Activated CD8-positive, alpha-beta memory T cell treated with anti-CD3 and anti-CD28 coated beads, Interleukin-2, amount 50 U/mL, for 24 hours (primary cell): Measurements from ENCODE around the gene APPL2.
"Not testable (repeated sequence)": the region's sequence is repeated elsewhere in the genome, so short reads cannot be mapped to it uniquely, and the experiment has no call there.

ENCODE experiments used
- DNase-seq: peaks from one replicate; pipeline ENCODE4 v3.0.0-alpha.2; 2020; ENCODE audit errors: extremely low read depth

The APPL2 gene

DNA sequence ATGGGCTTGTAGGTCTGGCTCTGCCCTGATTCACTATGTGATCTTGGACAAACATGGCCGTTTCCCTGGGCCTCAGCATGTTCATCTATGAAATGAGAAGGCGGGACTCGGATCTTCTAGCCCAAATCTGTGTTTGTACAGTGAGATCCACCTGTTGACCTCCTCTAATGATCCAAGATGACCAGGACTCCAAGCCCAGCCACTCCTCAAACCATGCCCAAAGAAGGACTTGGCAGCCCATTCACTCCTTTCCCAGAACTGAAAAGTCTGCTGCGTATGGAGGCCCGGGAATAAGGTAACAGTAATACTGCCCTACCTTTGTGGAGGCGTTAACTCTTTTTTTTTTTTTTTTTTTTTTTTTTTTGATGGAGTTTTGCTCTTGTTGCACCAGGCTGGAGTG lies 39.9 kb downstream of the APPL2 start:
- DNase-seq = no peak

DNA sequence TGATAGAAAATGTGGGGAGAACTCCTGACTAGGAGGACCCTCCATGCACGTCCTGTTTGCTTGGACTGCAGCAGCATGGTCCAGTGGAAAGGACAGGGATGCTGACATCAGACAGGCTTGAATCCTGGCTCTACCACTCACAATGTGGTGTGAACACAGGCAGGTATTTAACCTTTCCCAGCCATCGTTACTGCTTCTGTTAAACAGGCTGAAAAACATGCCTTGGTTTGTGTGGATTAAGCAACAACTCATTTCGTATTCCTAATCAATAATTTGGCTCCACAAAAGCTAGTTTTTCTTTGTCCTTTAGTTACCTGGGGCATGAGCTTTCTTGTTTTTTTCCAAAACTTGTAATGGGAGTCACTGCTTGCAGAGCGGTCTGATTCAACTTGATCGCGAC lies 41.0 kb downstream of the APPL2 start:
- no peak for DNase-seq

DNA sequence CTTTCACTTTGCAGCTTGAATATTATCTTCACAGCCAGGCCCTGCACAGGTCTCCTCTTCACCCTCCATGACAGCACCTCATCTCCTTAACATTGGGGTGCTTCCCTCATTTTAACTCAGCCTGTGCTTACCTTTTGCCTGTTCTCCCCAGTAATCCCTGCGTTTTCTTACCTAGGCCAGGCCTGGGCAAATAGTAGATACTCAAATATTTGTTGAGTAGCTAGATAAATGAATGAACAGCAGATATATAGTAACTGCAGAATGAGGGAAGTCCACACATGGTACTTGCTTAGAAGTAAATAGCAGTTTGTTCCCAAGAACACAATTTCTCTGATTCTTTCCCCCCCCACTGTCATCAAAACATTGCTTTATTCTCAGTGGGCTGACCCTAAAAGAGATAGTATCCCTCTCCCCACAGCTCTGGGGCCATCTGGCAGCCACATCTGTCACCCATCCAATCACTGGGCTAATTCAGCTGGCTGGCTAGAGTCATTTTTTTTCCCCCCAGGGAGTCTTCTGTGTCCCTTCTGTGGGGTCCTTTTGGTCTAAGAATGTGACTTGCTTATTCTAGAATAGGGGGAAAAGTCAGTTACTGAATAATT lies 43.2 kb downstream of the APPL2 start:
- DNase-seq = no peak

DNA sequence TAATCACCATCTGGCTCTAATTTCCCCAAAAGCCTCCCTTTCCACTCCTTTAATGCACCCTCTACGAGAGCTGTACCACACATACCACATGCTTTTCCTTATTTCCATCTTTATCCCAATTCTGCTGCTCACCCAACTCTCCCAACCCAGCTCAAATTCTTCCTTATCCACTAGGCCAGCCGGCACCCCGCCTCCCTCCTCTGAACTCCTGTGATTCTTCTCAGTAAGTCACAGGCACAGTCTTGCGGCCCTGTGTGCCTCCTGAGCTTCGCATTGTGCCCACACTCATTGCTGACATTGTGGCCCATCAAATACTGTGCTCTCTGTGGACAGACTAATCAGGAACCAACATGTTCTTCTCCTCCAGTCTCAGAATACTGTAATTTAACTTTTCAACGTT lies 45.4 kb downstream of the APPL2 start:
- DNase-seq = no peak

DNA sequence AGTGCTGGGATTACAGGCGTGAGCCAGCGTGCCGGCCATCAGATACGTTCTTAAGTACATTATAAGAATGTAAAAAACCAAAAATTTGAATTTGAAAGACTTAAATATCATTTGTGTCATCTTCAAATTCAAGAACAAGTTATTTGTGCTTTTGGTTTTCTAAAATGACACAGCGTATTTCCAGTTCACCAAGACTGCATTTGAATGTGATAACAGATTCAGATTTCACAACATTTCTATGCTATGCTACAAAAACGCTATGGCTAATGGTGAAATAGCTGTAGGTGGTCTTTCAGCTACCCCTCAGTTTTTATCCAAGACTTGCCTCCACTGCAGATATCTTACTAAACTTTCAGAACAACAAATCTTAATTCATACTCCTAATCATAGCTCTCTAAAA lies 46.7 kb downstream of the APPL2 start:
- no peak for DNase-seq

DNA sequence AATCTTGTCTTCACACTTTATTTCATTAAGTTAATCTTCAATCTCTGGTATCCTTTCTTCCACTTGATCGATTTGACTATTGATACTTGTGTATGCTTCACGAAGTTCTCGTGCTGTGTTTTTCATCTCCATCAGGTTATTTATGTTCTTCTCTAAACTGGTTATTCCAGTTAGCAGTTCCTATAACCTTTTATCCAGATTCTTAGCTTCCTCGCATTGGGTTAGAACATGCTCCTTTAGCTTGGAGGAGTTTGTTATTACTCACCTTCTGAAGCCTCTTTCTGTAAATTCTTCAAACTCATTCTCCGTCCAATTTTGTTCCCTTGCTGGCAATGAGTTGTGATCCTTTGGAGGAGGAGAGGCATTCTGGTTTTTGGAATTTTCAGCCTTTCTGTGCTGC lies 52.0 kb downstream of the APPL2 start:
- DNase-seq = not testable (repeated sequence)

DNA sequence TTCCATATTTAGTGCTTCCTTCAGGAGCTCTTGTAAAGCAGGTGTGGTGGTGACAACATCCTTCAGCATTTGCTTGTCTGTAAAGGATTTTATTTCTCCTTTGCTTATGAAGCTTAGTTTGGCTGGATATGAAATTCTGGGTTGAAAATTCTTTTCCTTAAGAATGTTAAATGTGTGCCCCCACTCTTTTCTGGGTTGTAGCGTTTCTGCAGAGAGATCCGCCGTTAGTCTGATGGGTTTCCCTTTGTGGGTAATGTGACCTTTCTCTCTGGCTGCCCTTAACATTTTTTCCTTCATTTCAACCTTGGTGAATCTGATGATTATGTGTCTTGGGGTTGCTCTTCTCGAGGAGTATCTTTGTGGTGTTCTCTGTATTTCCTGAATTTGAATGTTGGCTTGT lies 52.6 kb downstream of the APPL2 start:
- DNase-seq = not testable (repeated sequence)

DNA sequence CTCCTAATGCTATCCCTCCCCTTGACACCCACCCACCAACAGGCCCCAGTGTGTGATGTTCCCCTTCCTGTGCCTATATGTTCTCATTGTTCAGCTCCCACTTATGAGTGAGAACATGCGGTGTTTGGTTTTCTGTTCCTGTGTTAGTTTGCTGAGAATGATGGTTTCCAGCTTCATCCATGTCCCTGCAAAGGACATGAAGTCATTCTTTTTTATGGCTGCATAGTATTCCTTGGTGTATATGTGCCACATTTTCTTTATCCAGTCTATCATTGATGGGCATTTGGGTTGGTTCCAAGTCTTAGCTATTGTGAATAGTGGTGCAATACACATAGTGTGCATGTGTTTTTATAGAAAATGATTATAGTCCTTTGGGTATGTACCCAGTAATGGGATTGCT lies 56.9 kb downstream of the APPL2 start:
- not testable (repeated sequence) for DNase-seq

DNA sequence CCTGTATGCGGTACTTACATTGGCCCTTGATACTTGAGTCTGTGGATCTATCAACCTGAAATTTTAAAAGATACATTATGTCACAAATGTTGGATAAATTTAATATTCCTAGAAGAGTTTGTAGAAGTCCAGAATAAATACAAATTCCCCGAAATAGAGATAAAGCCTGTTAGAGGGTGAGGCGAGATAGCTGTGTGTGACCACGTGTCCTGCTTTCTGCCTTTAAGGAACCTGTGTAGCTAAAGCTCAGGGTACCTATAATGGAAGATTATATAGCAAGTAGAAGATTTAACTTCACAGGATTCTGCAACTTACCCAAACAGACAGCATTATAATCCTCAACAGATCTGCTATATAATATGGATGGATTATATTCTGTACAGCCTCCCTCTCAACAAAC lies 58.8 kb downstream of the APPL2 start:
- no peak for DNase-seq

DNA sequence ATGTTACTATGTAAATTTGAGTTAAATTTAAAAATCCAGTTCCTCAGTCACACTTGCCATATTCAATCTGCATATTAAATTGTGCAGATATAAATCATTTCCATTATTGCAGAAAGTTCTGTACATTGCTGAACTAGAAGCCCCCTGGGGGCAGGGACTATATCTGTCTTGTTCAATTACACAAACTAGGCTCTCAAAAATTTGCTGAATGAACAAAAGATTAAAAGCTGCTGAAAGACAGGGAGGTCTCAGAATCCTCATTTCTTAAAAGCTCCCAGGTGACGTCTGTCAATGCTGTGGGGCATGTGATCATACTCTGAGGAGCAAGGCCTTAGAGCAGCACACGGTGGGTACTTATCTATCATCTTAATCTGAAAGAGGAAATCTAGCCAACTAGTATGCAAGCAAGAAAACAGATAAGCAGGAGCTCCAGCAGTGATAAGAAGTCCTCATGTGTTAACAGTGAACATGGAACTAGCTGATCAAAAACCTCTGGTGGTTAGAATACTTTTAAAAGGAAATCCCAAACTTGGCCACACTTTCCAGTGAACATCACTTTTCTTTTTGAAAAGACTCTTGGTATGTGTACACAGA lies 60.5 kb downstream of the APPL2 start:
- DNase-seq = no peak

DNA sequence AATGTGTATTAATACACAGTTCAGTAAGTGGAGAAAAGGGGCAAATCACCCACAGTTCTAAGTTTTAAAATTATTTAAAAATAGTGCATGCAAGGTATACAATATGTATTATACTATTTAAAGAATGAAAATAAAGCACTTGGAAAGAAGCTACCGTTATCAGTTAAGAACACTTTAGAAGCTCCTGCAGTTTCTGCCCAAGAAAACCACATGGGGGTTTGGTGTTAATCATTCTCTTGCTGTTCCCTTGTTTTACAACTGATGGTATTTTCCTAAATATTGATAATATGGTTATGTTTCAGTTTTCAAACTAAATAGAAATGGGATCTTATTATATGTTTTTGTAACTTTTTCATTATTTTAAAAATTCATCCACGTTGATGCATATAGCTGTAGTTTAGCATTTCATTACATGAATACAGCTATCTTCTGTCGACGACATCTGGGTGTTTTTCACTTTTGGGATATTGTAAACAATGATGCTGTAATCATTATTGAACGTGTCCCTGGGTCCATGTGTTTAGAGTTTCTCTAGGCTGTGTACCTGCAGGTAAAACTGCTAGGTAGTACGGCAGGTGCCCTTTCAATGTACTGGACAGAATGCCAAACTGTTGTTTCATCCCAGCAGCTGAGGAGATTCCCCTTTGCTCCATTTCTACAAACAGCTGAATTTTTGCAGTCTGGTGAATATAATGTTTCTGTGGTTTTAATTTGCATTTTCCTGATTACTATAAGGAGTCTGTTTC lies 64.1 kb downstream of the APPL2 start:
- no peak for DNase-seq

DNA sequence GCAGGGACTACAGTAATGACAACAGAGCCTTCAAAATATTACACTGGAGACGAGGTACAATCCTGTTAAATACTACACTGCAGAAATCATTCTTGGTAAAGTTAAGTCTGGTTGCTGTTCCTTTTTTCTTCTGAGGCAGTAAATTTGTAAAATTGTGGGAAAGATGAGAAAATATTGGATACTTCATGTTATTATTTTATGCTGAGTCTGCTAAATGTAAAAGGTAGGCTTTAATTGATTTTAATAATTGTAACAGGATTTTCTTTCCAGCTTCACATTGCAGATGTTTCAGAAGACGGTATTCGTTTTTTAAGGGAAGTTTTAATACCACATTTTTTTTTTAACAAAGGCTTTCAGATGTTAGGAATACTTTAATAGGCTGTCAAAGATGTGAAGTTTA lies 65.8 kb downstream of the APPL2 start:
- DNase-seq = no peak

DNA sequence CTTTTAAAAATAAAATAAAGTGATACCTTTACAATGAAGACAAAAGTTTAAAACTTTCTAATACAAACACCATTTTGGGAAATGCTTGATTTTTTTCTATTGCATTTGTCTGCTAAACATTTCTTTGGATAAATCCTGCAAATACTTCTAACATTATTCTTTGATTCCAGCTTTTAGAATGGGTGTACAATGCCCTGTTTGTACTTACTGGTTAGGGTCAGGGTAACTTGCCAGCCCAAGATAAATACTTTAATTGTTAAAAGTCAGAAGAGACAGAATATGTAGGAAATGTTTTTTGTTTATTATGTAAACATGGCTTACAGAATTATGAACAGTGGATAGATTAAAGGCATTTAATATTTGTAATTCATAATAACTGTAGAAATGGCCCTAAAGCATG lies 68.0 kb downstream of the APPL2 start:
- no peak for DNase-seq

DNA sequence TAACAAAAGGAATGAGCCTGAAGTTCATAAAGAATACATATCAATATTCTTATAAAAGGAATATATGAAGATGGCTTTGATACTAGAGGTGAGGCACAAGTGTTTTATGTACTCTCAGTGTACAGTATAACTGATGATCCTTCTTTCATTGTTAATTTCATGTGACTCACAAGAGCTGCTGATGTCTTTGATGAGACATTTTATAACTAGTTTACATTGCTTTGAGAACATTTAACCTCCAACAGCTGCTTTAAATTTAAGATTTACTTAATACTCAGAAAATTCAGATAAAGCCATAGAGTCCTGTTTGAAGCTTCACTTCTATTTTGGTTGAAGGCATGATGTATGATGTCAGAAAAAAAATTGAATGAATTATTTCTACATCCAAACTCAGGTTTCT lies 68.6 kb downstream of the APPL2 start:
- no peak for DNase-seq

DNA sequence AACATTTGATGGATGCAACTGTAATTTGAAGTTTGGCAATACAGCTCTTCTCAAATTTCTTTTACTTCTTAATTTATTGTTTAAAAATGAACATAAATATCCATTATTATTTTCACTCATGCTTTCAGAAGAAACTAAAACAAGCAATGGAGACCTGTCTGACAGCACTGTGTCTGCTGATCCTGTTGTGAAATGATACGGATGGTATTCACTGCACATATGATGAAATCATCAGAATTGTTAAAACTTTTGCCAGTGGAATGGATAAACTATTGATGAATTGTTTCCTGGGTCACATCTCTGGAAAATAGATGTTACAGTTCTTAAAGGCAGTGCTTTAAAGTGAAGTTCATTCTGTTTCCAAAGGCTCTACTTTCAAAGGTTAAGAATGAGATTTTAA lies 69.2 kb downstream of the APPL2 start:
- no peak for DNase-seq

DNA sequence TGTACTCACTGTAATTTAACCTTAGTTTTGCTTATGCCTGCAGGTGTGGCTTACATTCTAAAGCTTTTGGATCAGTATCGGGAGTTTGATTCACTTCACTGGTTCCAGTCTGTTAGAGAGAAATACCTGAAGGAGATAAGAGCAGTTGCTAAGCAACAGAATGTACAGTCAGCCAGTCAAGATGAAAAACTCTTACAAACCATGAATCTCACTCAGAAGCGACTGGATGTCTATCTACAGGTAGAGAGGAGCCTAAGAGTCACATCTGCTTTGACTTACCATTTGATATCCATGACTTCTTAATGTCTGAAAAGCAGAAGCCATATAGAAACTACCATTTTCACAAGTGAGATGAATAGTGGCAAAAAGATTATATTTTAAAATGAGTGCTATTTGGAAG lies 71.9 kb downstream of the APPL2 start:
- no peak for DNase-seq

DNA sequence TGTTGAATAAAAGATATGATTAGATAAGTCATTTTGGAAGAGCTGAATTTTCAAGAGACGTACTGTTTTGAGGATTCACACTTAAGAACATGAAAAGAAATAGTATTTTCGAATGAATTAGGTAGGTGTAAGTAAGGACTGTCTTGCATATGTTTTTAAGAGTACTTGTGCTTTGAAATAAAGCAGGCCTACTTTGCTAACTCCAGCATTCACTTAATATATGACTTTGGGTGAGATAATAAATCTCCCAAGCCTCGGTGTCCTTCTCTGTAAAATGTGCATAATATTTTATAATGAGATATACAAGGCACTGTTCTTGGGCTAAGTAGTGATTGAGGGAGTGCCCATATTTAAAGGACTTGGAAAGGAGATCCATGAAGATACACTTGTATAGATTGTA lies 73.8 kb downstream of the APPL2 start:
- DNase-seq = no peak

DNA sequence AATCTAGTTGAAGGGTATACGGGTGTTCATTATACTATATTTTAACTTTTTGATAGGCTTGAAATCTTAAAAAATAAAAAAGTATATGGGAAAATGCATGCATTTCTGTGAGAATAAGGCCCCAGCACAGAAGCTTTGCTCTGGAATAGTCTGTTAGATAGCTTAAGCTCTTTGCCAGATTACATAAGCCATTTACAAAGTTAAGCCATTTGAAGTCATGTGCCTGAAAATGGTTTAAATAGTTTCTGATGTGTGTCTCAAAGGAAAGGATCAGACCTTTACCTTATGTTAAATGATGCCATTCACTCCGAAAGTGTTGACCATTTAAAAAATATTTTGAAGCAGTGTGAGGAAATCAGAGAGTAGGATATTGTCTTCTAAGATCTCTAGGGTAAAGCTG lies 77.1 kb downstream of the APPL2 start:
- DNase-seq = no peak

DNA sequence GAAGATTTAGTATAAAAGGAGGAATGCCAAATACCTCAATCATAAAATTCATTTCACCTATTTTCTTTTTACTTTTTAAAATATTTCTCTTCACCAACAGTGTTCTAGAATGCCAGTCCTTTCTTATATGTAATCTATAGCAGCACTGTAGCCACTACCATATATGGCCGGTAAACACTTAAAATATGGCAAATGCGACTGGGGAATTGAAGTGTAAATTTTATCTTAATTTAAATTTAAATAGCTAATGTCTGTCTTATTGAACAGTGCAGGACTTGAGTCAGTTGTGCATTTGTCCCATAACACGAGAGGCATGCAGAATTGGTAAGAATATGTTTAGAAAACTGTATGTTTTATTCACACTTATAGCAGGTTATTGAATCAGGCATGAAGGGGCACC lies 78.4 kb downstream of the APPL2 start:
- DNase-seq = no peak

DNA sequence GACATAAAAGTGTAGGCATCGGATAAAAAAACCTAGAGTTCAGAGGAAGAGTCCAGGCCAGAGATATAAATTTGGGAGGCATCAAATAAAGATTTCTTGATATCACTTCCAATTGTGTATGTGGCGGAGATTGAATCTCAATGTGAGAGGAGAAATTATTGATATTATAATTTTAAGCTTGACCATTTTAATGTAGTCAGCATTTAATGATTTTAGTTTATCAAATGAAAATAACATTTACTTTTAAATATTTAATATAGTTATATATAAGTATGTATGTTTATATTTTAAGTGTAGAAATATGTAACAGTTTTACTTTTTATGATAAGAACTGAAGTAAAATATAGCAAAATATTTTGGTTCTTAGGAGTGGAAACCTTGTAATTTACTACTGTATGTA lies 79.7 kb downstream of the APPL2 start:
- DNase-seq = no peak

DNA sequence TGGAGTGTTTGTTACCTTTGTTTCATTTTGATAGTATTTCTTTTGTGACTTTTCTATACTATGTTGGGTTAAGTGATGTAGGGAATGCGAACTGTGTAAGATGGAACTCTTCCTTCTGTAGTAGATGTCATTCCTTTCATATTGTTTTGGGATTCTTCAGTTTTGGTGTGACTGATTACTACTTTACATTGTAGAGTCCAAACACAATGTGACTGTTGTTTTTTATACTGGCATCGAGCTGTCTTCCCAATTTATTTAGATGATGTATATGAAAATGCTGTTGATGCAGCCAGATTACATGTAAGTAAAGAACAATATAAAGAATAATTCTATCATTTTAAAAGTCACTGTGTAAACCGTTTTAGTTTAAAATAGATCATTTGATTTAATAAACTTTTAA lies 93.7 kb downstream of the APPL2 start:
- DNase-seq = no peak

DNA sequence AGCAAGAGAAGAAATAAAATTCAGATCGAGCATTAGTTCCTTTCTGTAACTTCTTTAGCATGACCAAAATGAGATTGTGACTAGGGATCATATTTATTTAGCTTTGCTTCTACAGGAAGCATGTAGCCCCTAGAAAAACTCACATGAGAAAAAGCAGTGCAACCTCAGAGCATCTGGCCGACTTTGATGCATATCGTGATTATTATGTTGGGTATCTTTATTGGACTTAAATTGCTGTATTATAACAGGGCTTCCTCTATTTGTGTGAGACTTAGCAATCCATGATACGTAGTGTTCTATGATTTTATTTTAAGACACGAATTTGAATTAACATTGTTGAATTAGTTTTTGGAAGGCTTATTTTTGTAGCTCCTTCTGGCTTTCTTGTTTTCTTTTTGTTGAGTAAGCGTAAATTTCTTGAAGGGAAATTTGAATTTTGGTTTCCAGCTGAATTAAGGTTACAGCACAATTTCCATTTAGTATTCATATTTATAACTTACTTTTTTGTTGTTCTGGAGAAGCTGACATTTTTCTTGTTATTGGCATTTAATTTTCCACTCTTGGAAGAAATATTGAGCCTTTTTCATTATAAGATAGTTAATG lies 94.6 kb downstream of the APPL2 start:
- DNase-seq = no peak

DNA sequence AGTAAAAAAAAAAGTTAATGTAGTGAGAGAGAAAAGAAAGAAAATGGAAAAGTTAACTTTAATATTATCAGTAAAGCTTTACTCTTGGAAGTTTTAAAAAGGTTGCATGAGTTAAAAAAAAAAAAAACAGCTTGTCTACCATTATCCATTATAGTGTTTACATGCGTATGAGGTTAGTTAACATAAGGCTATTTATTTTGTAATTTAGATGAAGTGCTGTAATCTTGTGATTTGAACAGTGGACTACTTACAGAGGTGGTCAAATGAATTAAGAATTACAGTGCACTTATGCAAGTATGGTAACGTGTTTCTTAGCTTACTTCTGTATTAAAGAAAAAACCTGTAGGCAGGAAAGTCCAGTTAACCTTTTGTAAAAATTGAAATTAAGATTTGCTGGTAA lies 97.7 kb downstream of the APPL2 start:
- no peak for DNase-seq
